Fibroblast of the aortic adventitia (primary cell): ENCODE results near the gene ITGB1BP1. TPM values are rescaled to one million over a fixed set of nuclear protein-coding genes. Genes with fewer than 3 reads are reported as not detected.

Experiments
- DNase-seq: peaks from one replicate; pipeline ENCODE4 v3.0.0-alpha.2; 2010; ENCODE audit warnings: low read depth
- H3K4me3 ChIP-seq: 2 replicates; pipeline ENCODE4 v1.5.1; 2011; ENCODE audit warnings: low read depth, mild to moderate bottlenecking, control low read depth, low read length, moderate library complexity
- total RNA-seq: library from RNA; depleted of rRNA; stranded (reverse); fragments of >200 nt; gene quantifications from 2 replicates; pipeline ENCODE4 v1.2.3, GENCODE V29; 2012; ENCODE audit warnings: low replicate concordance
- TF ChIP-seq, protein P1 (sequence below): IDR thresholded peaks from 2 replicates; pipeline ENCODE4 v1.5.1; 2011; ENCODE audit warnings: mild to moderate bottlenecking, low read length, control low read depth, inconsistent platforms; ENCODE audit not compliant: insufficient read depth

Gene ITGB1BP1
- total RNA-seq, 1 donor = 80.9 TPM

GRCh38 chr2:9445089-9445488 is 21.8 kb upstream of the ITGB1BP1 start:
- H3K4me3 ChIP-seq = no peak overlapping the region
- TF ChIP-seq, protein P1, sequence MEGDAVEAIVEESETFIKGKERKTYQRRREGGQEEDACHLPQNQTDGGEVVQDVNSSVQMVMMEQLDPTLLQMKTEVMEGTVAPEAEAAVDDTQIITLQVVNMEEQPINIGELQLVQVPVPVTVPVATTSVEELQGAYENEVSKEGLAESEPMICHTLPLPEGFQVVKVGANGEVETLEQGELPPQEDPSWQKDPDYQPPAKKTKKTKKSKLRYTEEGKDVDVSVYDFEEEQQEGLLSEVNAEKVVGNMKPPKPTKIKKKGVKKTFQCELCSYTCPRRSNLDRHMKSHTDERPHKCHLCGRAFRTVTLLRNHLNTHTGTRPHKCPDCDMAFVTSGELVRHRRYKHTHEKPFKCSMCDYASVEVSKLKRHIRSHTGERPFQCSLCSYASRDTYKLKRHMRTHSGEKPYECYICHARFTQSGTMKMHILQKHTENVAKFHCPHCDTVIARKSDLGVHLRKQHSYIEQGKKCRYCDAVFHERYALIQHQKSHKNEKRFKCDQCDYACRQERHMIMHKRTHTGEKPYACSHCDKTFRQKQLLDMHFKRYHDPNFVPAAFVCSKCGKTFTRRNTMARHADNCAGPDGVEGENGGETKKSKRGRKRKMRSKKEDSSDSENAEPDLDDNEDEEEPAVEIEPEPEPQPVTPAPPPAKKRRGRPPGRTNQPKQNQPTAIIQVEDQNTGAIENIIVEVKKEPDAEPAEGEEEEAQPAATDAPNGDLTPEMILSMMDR = no peak
- DNase-seq = no peak

GRCh38 chr2:9443526-9443925 is 20.2 kb upstream of the ITGB1BP1 start:
- no peak for DNase-seq
- TF ChIP-seq, protein P1 = no peak
- no peak overlapping the region for H3K4me3 ChIP-seq

DNA sequence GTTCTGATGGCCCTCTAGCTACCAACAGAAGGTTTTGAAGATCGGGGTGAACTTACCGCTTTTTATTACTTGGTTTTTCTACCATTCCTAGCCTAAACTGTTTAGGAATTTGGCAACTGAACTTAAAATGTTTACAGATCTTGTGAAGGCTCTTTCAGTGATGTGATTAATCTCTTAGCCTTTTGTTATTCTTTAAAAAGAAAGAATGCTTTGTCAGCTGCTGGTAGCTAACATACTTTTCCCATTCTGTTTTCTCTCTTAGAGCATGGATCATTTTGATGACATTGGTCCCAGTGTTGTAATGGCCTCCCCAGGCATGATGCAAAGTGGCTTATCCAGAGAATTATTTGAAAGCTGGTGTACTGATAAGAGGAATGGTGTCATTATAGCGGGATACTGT is 18.2 kb upstream of the ITGB1BP1 start:
- TF ChIP-seq, protein P1 = no peak
- no peak overlapping the region for H3K4me3 ChIP-seq
- no peak for DNase-seq

DNA sequence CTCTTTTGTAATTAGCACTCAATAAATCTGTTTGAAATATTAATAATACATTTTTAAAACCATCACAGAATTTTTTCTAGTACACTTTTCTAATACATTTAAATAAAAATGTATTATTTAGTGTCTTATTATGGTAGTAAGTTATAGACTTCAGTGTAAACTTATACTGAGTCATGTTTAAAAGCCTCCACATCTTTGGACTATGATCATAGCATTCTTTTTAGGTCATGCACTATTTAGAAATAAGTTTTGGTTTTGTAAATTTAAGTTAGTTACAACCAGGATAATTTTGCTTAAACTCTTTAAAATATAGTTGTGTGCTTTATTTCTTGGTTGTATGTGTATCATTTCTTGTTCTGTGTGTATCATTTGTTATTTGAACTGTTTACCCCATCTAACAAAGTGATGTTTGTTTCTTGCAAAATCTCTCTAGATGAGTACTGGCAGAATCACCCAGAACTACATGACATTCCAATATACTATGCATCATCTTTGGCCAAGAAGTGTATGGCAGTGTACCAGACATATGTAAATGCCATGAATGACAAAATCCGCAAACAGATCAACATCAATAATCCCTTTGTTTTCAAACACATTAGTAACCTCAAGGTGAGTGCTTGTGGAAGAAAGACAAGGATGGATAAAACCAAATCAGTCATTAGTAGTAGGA is 16.9 kb upstream of the ITGB1BP1 start:
- TF ChIP-seq, protein P1 = no peak
- no peak overlapping the region for H3K4me3 ChIP-seq
- DNase-seq = peak; percentile 31

DNA sequence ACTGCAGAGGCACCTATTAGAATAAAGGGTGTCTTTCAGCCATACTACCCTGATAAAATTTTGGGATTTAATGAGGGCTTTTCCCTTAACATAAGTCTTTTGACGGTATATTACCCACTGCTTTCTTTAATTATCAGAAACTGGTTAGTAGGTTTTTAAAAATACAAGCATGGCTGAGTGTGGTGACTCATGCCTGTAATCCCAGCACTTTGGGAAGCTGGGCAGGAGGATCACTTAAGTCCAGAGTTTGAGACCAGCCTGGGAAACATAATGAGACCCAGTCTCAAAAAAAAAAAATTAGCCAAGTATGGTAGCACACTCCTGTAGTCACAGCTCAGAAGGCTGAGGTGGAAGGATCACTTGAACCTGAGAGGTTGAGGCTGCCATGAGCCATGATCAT is 16.2 kb upstream of the ITGB1BP1 start:
- no peak for DNase-seq

DNA sequence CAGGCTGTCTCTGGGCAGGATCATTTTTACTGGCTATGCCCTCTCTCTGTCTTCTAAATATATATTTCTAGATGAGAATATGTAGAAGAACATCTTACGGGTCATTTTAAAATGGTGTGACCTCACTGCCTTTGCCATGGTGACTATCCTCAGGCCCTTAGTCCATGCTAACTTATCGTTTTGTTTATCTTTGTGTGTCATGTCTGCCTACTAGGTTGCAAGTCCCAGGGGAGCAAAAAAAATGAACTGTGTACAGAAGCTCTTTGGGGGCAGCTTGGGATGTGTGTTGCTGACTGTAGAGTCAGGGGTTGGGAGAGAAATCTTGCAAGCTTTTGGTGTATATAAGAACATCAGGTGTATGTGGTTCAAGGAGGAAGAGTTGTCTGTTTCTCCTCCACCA is 11.2 kb upstream of the ITGB1BP1 start:
- H3K4me3 ChIP-seq = no peak overlapping the region
- TF ChIP-seq, protein P1 = no peak
- DNase-seq = no peak

More for the DNA sequence above, 16.2 kb upstream of the ITGB1BP1 start:
- TF ChIP-seq, protein P1 = no peak
- H3K4me3 ChIP-seq = no peak overlapping the region
